ENCODE data around the gene ENGASE.

GRCh38 chr17:79094261-79094660 is 19.6 kb downstream of the ENGASE start:
- no peak for TF ChIP-seq POLR2A (IDR thresholded peaks at IDR 0.05)
- TF ChIP-seq CTCF (IDR thresholded peaks at IDR 0.05), result no peak

All from testis (tissue), 2 donors.